CD4-positive, alpha-beta T cell treated with Interferon alpha-2 for 1 hour (primary cell): ENCODE data around the gene GRAMD1A.
A peak's percentile ranks its signal among the peaks of the same experiment; 100 is the strongest.
"Not testable (repeated sequence)": the region's sequence is repeated elsewhere in the genome, so short reads cannot be mapped to it uniquely, and the experiment has no call there.

Experiments
- DNase-seq, 2 donors: peaks; one replicate each; pipeline ENCODE4 v3.0.0-alpha.2; 2020 to 2022

Gene GRAMD1A

GRCh38 chr19:35038623-35039512 is 38.7 kb downstream of the GRAMD1A start:
- peak in 1 of 2 donors; percentile 12 for DNase-seq

DNA sequence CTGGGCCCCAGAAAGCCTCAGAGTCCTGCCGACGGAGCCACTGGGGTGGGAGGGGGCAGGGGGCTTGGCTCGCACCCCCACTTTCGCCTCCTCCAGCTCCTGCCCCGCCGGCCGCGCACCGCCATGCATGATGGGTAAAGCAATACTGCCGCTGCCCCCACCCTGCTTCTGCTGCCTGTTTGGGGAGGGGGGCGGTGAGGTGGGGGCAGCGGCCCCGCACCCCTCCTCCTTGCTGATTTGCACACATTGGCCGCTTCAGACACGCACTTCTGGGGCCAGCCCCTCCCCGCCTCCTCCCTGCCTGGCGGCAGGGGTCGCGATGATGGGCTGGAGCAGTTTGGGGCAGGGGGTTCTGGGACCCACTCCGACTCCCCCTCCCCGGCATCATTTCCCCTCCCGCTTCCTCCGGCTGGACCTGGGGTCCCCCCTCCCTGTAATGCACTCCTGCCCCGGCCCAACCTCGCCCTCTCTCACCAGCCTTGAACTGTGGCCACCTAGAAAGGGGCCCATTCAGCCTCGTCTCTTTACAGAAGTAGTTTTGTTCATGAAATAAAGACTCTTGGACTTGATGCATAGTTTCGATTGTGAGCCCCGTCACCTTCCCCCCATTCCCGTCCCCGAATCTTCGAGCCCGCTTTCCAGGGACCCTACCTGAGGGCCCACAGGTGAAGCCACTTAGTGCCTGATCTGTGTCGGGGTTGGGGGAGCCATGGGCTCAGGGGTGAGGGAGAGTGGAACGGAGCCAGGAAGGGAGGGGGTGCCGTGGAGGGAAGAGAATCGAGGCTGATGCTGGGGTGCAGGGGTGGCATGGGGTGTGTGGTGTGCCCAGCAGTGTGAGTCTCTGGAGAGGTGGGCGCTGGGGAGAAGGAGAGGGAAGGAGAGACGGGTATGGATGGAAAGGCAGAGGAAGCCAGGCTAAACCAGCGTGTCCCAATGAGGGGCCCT is 40.0 kb downstream of the GRAMD1A start:
- no peak for DNase-seq

- DNase-seq: peak; percentile 42 to 44
These were observed 40.9 kb downstream of the GRAMD1A start for GRCh38 chr19:35040826-35041547.

- DNase-seq: no peak
These were observed 41.5 kb downstream of the GRAMD1A start, which contains the start of gene HPN for GRCh38 chr19:35041548-35042055. Gene HPN (plus strand): TSS chr19:35041721. CDS start chr19:35042507, 786 bp downstream.

- DNase-seq: no peak
These were observed 42.1 kb downstream of the GRAMD1A start for GRCh38 chr19:35042056-35042730.

- DNase-seq: no peak
These were observed 43.0 kb downstream of the GRAMD1A start for GRCh38 chr19:35042954-35043604.

DNA sequence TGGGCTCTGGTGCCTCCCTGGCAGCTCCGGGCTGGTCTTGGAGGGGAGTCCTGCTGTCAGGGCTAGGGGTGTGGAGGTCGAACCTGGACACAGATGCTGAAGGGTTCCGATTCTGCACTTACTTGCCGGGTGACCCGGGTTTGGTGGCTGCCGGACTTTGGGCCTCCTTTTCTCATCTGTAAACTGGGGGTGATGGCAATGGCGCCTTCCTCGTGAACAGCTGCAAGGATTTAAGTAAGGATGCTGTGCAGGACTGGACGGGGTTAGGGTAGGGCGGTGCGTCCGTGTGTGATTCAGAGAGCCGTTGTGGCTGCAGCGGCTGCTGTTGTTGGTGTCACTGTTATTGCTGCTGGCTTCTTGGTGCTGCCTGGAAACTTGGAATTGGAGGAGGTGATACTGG is 43.8 kb downstream of the GRAMD1A start:
- no peak for DNase-seq

DNA sequence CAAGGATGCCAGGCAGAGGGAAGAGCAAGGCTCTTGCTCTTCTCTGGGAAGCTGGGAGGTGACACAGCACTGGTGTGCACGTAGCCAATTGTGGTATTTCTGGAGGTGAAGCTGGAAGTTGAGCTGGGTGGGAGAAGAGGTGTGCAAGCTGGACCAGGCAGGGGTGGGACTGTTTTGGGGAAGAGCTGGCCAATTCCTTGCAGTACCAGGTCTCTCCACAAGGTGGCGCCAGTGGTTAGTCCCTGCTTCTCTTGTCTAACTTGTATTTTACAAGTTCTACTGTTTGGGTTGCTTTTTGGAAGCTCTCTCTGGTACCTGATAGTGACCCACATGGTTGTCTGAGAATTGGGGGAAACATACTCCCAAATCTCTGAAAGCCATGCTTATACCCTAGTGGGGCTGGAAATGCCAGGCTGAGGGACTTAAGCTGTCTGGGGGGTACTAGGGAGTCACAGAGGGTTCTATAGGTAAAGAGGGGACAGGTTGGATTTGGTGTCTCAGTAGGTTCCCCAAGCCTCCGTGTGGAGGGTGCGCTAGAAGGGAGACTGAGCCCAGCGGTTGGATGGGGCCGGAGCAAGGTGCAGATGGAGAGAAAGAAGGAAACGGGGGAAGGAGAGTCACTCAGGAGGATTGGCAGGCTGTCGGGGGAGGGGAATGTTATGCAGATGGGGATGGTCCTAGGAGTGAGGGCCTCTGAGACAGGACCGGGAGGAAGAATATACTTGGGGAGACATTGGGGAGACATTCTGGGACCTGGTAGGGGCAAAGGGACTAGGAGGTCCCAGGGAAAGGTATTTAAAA is 44.4 kb downstream of the GRAMD1A start:
- peak; percentile 50 to 59 for DNase-seq

DNA sequence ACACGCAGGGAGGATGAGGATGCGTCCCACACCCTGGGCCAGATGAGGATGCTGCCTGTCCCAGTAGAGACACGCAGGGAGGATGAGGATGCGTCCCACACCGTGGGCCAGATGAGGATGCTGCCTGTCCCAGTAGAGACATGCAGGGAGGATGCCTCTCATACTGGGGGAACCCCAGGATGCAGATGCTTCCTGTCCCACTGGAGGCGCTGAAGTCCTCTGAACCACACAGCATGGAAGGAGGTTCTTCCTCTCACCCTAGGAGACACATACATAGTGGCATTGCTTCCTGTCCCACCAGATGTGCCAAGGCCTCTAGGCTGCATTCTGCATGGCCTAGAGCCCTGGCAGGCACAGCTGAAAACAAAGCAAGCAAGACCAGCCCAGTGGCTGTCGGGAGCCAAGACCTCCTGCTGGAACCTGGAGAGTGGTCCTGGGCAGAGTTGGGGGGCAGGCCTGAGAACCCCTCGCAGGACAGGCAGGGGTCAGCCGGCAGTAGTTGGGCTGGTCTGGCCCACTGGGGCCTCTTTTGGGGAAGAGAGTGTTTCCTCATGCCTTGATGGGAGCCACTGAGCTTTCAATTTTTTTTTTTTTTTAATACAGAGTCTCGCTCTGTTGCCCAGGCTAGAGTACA is 45.7 kb downstream of the GRAMD1A start:
- peak; percentile 38 to 44 for DNase-seq

GRCh38 chr19:35046461-35046860 is 46.3 kb downstream of the GRAMD1A start:
- no peak for DNase-seq

DNA sequence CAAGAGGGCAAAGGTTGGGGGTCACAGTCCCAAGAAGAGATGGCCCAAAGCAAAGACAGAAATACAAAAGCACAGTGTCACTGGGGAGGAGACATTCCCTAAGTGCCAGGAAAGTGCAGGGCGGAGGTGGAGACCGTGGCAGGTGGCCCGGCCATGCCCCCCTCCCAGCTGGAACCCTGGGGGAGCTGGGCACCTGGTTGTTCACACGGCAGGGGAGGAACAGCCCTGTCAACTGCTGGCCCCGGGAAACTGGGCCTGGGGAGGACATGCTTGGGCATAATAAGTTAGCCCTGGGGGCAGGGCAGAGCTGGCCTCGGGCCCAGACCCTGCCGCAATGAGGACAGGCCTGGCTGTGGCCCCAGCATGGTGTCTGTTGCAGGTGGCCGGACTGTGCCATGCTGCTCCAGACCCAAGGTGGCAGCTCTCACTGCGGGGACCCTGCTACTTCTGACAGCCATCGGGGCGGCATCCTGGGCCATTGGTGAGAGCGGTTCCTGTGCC is 48.8 kb downstream of the GRAMD1A start:
- DNase-seq: no peak

DNA sequence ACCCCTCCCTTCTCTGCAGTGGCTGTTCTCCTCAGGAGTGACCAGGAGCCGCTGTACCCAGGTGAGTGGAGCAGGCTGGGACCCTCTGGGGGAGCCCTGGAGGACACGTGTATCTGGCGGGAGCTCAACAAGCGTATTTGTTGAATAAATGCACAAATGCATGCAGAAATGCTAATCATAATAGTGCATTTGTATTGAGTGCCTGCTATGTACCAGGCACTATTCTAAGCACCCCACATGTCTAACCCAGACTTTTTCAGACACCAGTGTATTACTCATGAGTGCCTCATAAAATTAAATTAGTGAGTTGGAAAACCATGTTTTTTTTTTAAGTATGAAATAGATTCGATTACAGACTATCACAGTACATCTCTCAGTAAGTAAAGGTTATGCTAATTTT is 49.3 kb downstream of the GRAMD1A start:
- no peak for DNase-seq

GRCh38 chr19:35050662-35051061 is 50.5 kb downstream of the GRAMD1A start:
- DNase-seq: not testable (repeated sequence)

GRCh38 chr19:35051268-35051667 is 51.1 kb downstream of the GRAMD1A start:
- not testable (repeated sequence) for DNase-seq

DNA sequence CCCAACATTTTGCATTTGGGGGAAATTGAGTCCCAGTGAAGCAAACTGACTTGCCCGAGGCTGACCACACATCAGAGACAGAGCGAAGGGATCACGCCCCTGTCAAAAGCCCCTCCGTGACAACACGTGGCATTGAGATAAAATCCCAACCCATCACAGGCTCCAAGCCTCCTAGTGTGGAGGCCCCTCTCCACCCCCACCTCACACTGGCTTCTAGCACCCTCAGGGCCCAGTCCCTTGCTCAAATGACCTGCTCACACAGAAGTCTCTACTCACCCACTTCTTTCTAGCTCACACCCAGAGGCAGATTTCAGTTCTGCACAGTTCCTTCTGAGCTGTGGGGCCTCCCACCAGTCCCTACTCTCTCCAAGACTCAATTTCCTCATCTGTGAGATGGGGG is 51.7 kb downstream of the GRAMD1A start:
- no peak for DNase-seq

DNA sequence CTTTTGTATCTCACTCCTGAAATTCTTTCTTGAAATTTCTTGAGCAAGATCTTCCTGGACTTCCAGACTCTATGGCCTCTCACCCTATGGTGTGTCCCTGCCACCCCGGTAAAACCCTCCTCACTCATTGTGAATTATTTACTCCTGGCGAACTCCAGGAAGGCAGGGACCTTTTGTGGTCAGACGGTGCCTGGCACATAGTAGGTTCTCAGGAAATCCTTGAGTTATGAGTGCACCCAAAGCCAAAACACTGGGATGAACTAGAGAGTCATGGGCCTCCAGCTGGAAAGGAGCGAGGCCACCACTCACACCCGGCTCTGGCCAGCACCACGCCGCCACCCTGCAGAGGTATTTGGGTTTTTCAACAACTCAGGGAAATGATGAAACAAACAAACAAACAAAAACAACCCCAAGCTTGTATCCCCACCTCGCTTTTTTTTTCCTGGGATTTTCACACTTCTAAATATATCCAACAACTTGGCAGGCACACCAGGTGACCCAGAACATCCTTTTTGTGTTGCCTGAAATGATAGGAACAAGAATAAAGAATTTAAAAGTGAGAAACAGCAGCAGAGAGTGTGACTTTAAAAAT is 52.6 kb downstream of the GRAMD1A start:
- no peak for DNase-seq

DNA sequence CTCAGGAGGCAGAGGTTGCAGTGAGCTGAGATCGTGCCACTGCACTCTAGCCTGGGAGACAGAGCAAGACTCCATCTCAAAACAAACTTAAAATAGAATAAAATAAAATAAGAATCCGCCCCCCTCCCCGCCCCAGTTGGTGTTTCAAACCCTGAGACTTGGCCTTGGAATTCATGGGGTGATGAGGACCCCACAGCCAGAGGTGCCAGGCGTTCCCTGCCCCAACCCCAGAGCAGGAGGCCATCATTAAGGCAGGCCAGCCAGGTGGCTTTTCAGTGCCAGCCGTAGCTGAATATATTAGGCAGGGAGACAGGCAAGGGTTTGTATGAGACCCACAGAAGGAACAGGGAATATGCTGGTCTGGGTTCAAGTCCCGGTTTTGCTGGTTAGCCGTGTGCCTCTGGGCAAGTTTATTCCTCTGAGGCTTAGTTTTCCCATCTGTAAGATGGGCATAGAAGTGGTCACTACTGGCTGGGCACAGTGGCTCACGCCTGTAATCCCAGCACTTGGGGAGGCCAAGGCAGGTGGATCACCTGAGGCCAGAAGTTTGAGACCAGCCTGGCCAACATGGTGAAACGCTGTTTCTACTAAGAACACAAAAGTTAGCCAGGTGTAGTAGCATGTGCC is 53.7 kb downstream of the GRAMD1A start:
- no peak for DNase-seq

DNA sequence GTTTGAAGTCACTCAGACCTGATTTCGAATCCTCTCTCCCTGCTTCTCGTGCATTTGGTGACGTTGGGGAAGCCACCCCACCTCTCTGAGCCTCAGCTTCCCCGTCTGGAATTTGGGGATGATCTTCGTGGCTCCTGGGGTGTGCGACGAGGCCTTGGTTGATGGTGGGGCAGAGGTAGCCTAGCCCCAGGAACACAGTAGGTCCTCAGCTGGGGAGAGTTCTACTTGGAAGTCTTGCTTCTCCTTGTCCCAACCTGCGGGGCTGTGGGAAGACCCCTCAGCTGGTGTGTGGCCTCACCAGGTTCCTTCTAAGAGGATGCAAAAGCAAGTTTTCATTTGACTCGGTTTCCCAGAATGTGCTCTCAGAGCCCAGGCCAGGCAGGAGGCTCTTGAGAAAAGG is 54.5 kb downstream of the GRAMD1A start:
- DNase-seq: no peak

DNA sequence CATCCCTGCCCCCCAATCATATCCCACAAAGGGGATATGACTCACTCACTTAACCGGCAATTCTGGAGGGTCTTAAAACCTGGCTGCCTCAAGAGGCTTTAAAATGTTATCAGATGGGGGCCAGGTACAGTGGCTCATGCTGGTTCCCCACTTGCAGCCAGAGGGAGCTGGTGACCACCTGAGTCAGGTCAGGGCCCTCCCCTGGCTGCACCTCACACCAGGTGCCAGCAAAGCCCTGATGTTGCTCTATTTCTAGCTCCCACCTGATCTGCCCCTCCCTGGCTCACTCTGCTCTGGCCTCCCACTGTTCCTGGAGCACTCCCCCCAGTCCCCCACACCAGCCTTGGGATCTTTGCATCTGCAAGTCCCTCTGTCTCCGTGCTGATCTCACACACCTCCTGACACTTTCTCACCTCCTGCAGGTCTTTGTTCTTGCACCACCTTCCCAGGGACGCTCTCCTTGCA is 55.6 kb downstream of the GRAMD1A start:
- DNase-seq: no peak
